Liver (tissue), 3 donors: ENCODE data around the gene PABPC3.

Experiments
- EGR1 ChIP-seq, 2 donors: IDR thresholded peaks; 2 replicates each; pipeline ENCODE4 v1.6.1; 2016 to 2018; ENCODE audit warnings: antibody characterized with exemption in 2 of 2, low read depth in 2 of 2
- HNF4G ChIP-seq: IDR thresholded peaks from 2 replicates; pipeline ENCODE4 v1.6.1; 2016; ENCODE audit warnings: antibody characterized with exemption
- RAD21 ChIP-seq, 2 donors: IDR thresholded peaks; 2 replicates each; pipeline ENCODE4 v1.6.1; 2016; ENCODE audit warnings: antibody characterized with exemption in 2 of 2, mild to moderate bottlenecking in 2 of 2
- TAF1 ChIP-seq: conservative IDR thresholded peaks from 2 replicates; pipeline ENCODE4 v1.6.1; 2016; ENCODE audit warnings: antibody characterized with exemption, mild to moderate bottlenecking
- YY1 ChIP-seq: IDR thresholded peaks from 2 replicates; pipeline ENCODE4 v1.6.1; 2016; ENCODE audit warnings: antibody characterized with exemption, mild to moderate bottlenecking
- TF ChIP-seq, protein P1 (sequence below): fragments of 150-350 bp; IDR thresholded peaks from 2 replicates; pipeline ENCODE4 v1.5.1; 2017; ENCODE audit warnings: improper control_type of control experiment, low read depth, low read length; ENCODE audit not compliant: missing input control
- TF ChIP-seq, protein P2 (sequence below): IDR thresholded peaks from 2 replicates; pipeline ENCODE4 v1.6.1; 2016; ENCODE audit warnings: antibody characterized with exemption
- TF ChIP-seq, protein P3 (sequence below): IDR thresholded peaks from 2 replicates; pipeline ENCODE4 v1.6.1; 2016; ENCODE audit warnings: antibody characterized with exemption, mild to moderate bottlenecking
- donor health status: healthy.
- donor health status: healthy.

DNA sequence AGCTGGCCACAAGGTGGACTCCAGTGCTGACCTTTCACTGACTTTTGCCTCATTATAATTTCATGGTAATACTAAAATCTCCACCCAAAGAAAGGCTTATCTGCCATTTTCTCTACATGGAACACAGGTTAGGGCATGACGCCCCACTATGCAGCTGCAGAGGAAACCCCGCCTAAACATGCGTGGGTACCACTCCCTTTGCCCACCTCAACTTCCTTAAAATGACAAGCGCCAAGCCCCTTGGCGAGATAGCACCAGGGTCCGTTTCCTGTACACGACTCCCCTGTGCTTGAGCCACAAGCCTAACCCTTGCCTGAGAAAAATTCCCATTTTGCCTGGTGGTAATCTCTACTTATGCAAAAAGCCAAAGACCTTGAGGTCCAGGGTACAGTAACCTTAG lies 36.0 kb upstream of the PABPC3 start:
- TF ChIP-seq, protein P1, sequence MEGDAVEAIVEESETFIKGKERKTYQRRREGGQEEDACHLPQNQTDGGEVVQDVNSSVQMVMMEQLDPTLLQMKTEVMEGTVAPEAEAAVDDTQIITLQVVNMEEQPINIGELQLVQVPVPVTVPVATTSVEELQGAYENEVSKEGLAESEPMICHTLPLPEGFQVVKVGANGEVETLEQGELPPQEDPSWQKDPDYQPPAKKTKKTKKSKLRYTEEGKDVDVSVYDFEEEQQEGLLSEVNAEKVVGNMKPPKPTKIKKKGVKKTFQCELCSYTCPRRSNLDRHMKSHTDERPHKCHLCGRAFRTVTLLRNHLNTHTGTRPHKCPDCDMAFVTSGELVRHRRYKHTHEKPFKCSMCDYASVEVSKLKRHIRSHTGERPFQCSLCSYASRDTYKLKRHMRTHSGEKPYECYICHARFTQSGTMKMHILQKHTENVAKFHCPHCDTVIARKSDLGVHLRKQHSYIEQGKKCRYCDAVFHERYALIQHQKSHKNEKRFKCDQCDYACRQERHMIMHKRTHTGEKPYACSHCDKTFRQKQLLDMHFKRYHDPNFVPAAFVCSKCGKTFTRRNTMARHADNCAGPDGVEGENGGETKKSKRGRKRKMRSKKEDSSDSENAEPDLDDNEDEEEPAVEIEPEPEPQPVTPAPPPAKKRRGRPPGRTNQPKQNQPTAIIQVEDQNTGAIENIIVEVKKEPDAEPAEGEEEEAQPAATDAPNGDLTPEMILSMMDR, result no peak
- TF ChIP-seq EGR1 (IDR thresholded peaks at IDR 0.05; ENCODE audit: low read depth in 2 of 2), result no peak
- TF ChIP-seq, protein P2, sequence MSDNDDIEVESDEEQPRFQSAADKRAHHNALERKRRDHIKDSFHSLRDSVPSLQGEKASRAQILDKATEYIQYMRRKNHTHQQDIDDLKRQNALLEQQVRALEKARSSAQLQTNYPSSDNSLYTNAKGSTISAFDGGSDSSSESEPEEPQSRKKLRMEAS, result no peak
- TF ChIP-seq HNF4G, result no peak
- TF ChIP-seq RAD21 (IDR thresholded peaks at IDR 0.05), result no peak
- TF ChIP-seq, protein P3, sequence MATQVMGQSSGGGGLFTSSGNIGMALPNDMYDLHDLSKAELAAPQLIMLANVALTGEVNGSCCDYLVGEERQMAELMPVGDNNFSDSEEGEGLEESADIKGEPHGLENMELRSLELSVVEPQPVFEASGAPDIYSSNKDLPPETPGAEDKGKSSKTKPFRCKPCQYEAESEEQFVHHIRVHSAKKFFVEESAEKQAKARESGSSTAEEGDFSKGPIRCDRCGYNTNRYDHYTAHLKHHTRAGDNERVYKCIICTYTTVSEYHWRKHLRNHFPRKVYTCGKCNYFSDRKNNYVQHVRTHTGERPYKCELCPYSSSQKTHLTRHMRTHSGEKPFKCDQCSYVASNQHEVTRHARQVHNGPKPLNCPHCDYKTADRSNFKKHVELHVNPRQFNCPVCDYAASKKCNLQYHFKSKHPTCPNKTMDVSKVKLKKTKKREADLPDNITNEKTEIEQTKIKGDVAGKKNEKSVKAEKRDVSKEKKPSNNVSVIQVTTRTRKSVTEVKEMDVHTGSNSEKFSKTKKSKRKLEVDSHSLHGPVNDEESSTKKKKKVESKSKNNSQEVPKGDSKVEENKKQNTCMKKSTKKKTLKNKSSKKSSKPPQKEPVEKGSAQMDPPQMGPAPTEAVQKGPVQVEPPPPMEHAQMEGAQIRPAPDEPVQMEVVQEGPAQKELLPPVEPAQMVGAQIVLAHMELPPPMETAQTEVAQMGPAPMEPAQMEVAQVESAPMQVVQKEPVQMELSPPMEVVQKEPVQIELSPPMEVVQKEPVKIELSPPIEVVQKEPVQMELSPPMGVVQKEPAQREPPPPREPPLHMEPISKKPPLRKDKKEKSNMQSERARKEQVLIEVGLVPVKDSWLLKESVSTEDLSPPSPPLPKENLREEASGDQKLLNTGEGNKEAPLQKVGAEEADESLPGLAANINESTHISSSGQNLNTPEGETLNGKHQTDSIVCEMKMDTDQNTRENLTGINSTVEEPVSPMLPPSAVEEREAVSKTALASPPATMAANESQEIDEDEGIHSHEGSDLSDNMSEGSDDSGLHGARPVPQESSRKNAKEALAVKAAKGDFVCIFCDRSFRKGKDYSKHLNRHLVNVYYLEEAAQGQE, result no peak
- TF ChIP-seq TAF1, result no peak
- no peak for TF ChIP-seq YY1
